ENCODE data around the gene FCRL6. TPM values are rescaled to one million over a fixed set of nuclear protein-coding genes. Genes with fewer than 3 reads are reported as not detected.

The FCRL6 gene
- total and polyA plus RNA-seq, 2 donors (not counting 3 experiments of a cell fraction or from before 2014, with no cell fraction given), result 0.06 TPM; not detected in 1

DNA sequence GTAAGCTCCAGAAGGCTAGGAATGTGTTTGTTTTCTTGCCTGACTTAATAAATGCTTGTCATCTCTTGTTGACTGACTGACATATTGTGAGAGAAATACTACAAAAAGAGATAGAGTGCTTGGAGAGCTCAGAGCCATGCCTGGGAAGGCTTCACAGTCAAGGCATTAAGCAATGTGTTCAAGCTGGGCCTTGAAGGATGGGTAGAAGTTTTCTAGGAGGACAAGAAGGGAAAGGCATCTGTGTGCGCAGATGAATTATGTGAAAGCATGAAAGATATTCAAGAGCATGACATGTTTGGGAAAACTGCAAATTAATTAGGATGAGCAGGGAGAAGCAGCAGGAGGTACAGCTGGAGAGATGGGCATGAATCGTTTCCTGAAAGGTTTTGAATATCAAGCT is 30.1 kb downstream of the FCRL6 start:
- Histone ChIP-seq H3K4me3 (replicated peaks in 1 of 3; ENCODE audit: insufficient read depth in 1 of 3, low read depth in 1 of 3, low read length in 3 of 3) (no peak overlapping the region), H3K79me2 (ENCODE audit: control insufficient read depth, insufficient read depth, low read length) (no peaks in the 10 kb centered on the region), H2AFZ (ENCODE audit: low read depth, low read length) (no peak overlapping the region), H3K27me3 (ENCODE audit: control insufficient read depth in 2 of 2, insufficient read depth in 2 of 2, low read length in 2 of 2) (no peaks in the 10 kb centered on the region), H3K9me1 (replicated peaks; ENCODE audit: control insufficient read depth, extremely low read depth, insufficient read depth, low read length) (no peaks in the 10 kb centered on the region), H3K36me3 (ENCODE audit: control insufficient read depth in 2 of 2, extremely low read depth in 1 of 2, insufficient read depth in 2 of 2, low read length in 2 of 2) (no peaks in the 10 kb centered on the region), H3K9ac (replicated peaks; ENCODE audit: extremely low read depth, insufficient read depth, low read length) (no peak overlapping the region), H3K4me2 (ENCODE audit: insufficient read depth, low read length) (no peak overlapping the region), H3K9me3 (replicated peaks; ENCODE audit: control insufficient read depth, insufficient read depth, low read length) (no peaks in the 10 kb centered on the region), H3K4me1 (ENCODE audit: control insufficient read depth, extremely low read depth, insufficient read depth, low read length) (no peaks in the 10 kb centered on the region), H4K20me1 (replicated peaks; ENCODE audit: control insufficient read depth, extremely low read depth, insufficient read depth, low read length) (no peaks in the 10 kb centered on the region), H3K27ac (ENCODE audit: insufficient read depth, low read depth, low read length) (no peak overlapping the region)
- POLR2A ChIA-PET, result no interaction called here
- no peak for DNase-seq (ENCODE audit: low read depth, low spot score)
- dilution Hi-C loops (cut with MboI; ENCODE audit: extremely low pct_ligation_motif_present, low sequenced_read_pairs), result no loop called here
- CTCF ChIA-PET, result interaction anchor here (0.7 to 9.0 kb wide), 9 partner anchors 10 to 700 kb away, joined by 3 to 71 read pairs (median 4); partner anchors contain the start of gene DUSP23
- no peak for FAIRE-seq
- intact Hi-C loops (cut with micrococcal nuclease), result no loop called here
- BruUV-seq (replicated peaks), result no TSS peak
- TF ChIP-seq POLR2AphosphoS5 (IDR thresholded peaks at IDR 0.05; ENCODE audit: insufficient read depth, low read depth, low read length) (no peak), POLR2A (IDR thresholded peaks at IDR 0.05; ENCODE audit: low read depth, low read length) (no peak), EZH2 (IDR thresholded peaks at IDR 0.05; ENCODE audit: borderline replicate concordance, low read depth, low read length, severe bottlenecking) (no peak), FOS (IDR thresholded peaks at IDR 0.05; ENCODE audit: borderline replicate concordance, insufficient read depth, low read length) (no peak), JUN (IDR thresholded peaks at IDR 0.05; ENCODE audit: borderline replicate concordance, insufficient read depth, insufficient read length, low read depth) (no peak), GATA2 (IDR thresholded peaks at IDR 0.05; ENCODE audit: insufficient read depth, insufficient read length, low read depth, low read length) (no peak), MYC (IDR thresholded peaks at IDR 0.05; ENCODE audit: low read depth, low read length) (no peak), MAX (IDR thresholded peaks at IDR 0.05; ENCODE audit: insufficient read depth, insufficient read length) (no peak)
- TF ChIP-seq, protein P1, sequence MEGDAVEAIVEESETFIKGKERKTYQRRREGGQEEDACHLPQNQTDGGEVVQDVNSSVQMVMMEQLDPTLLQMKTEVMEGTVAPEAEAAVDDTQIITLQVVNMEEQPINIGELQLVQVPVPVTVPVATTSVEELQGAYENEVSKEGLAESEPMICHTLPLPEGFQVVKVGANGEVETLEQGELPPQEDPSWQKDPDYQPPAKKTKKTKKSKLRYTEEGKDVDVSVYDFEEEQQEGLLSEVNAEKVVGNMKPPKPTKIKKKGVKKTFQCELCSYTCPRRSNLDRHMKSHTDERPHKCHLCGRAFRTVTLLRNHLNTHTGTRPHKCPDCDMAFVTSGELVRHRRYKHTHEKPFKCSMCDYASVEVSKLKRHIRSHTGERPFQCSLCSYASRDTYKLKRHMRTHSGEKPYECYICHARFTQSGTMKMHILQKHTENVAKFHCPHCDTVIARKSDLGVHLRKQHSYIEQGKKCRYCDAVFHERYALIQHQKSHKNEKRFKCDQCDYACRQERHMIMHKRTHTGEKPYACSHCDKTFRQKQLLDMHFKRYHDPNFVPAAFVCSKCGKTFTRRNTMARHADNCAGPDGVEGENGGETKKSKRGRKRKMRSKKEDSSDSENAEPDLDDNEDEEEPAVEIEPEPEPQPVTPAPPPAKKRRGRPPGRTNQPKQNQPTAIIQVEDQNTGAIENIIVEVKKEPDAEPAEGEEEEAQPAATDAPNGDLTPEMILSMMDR (IDR thresholded peaks at IDR 0.05; ENCODE audit: extremely low read depth in 1 of 2, insufficient read depth in 1 of 2, low read depth in 1 of 2, low read length in 2 of 2), result no peak
